GM10847 (cell line): ENCODE results near the gene RIMS4.

Experiments
- POLR2A ChIP-seq: IDR thresholded peaks from 2 replicates; pipeline ENCODE4 v1.6.1; 2011; ENCODE audit not compliant: insufficient read length; ENCODE audit errors: extremely low read depth

Gene RIMS4

GRCh38 chr20:44762466-44763140 lies 47.7 kb downstream of the RIMS4 start:
- TF ChIP-seq POLR2A, result no peak

- TF ChIP-seq POLR2A, result no peak
Observed at GRCh38 chr20:44761423-44761822, 48.9 kb downstream of the RIMS4 start.

- TF ChIP-seq POLR2A, result no peak
Observed at GRCh38 chr20:44759595-44759994, 50.8 kb downstream of the RIMS4 start.

GRCh38 chr20:44758247-44759101 lies 51.9 kb downstream of the RIMS4 start:
- TF ChIP-seq POLR2A, result no peak

GRCh38 chr20:44756956-44757355 lies 53.4 kb downstream of the RIMS4 start:
- TF ChIP-seq POLR2A, result no peak

GRCh38 chr20:44756011-44756688 lies 54.2 kb downstream of the RIMS4 start:
- no peak for TF ChIP-seq POLR2A

GRCh38 chr20:44754554-44754953 lies 55.8 kb downstream of the RIMS4 start:
- TF ChIP-seq POLR2A, result no peak

- TF ChIP-seq POLR2A, result no peak
Observed at GRCh38 chr20:44752099-44752931, 58.0 kb downstream of the RIMS4 start.

GRCh38 chr20:44750081-44750805 lies 60.1 kb downstream of the RIMS4 start:
- no peak for TF ChIP-seq POLR2A

GRCh38 chr20:44748005-44748370 lies 62.4 kb downstream of the RIMS4 start:
- no peak for TF ChIP-seq POLR2A

GRCh38 chr20:44747166-44748004 lies 63.0 kb downstream of the RIMS4 start:
- no peak for TF ChIP-seq POLR2A

- no peak for TF ChIP-seq POLR2A
Observed at GRCh38 chr20:44746367-44747165, 63.8 kb downstream of the RIMS4 start.
